Epithelial cell of esophagus (primary cell): ENCODE results near the gene SPHK2.
A peak's percentile ranks its signal among the peaks of the same experiment; 100 is the strongest.
"Not testable (repeated sequence)": the region's sequence is repeated elsewhere in the genome, so short reads cannot be mapped to it uniquely, and the experiment has no call there.

Experiments
- DNase-seq: peaks from one replicate; pipeline ENCODE4 v3.0.0; 2010; ENCODE audit warnings: low read depth
- H3K4me3 ChIP-seq: 2 replicates; pipeline ENCODE4 v1.5.1; 2011; ENCODE audit warnings: mild to moderate bottlenecking, low read length, control low read depth
- CTCF ChIP-seq: IDR thresholded peaks from 2 replicates; pipeline ENCODE4 v1.5.1; 2011; ENCODE audit warnings: low read depth, mild to moderate bottlenecking, low read length, control low read depth, inconsistent platforms; ENCODE audit not compliant: insufficient read depth; ENCODE audit errors: missing control alignments

Gene SPHK2

GRCh38 chr19:48678201-48678600 is 58.9 kb downstream of the SPHK2 start:
- H3K4me3 ChIP-seq: no peak overlapping the region
- peak; percentile 23 for DNase-seq
- no peak for TF ChIP-seq CTCF

GRCh38 chr19:48680006-48680405 is 60.7 kb downstream of the SPHK2 start:
- not testable (repeated sequence) for H3K4me3 ChIP-seq, DNase-seq
